Right hindlimb (tissue), 1 donor: ENCODE results near the gene LRP2.
"Not testable (repeated sequence)": the region's sequence is repeated elsewhere in the genome, so short reads cannot be mapped to it uniquely, and the experiment has no call there.

Source experiments
- DNase-seq: peaks from one replicate; pipeline ENCODE4 v3.0.0-alpha.2; 2018

The LRP2 gene

DNA sequence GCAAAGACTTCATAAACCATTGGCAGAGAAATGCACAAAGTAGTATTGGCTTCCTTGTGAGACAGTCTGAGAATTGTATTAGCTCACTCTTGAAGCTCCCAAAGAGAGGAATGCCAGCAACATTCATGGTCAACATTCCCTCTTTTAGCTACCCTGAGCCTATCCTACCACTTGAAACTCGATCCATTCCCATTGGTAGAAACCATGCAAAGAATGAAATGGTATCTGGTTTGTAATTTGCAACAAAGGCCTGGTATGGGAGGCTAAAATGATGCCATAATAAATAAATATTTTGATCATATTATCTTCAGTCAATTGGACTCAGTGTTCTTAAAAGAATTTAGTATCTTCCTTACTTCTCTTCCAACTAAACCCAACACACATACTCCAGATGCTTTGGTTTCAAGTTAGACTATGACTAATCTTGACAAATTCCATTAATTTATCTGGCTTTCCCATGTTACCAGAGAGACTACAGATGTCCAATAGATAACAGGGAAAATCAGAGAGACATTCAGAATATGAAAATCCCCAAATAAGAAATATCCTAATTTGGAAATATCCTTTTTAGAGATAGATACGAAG lies 190.1 kb downstream of the LRP2 start:
- no peak for DNase-seq

DNA sequence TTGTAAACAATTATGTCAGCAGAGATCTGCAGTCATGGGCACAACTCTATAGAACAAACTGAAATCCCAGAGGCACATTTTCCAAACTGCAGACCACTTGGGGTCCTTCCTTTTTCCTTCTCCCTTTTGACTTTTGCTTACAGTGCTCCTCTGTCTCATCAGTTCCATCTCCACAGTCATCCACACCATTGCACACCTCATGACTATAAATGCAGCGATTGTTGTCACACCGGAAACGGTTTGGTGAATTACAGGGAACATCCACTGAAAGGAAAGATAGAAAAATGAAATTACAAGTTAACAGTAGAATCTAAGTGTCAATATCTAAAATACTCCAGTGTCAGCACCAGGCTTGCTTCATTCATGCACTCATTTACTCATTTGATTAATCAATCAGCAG lies 196.5 kb downstream of the LRP2 start:
- DNase-seq: no peak

- no peak for DNase-seq
These were observed 198.0 kb downstream of the LRP2 start for GRCh38 chr2:169164311-169164710.

DNA sequence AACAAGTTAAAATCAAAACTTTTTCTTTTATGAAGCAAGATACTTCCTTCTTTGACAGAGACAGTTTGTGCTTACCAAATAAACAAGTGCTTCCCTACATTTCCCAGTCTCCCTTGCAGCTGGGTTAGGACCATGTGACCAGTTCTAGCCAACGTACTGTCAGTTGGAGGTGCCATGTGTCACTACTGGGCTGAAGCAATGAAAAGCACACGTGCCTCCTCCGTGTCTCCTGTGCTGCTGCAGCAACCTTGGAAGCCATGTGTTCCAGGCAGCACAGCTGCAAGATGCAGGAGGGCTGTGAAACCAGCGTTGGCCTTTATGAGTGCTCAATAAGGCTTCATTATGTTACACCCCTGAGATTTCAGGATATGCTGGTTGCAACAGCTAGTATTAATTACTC lies 199.7 kb downstream of the LRP2 start:
- DNase-seq: no peak

- DNase-seq: no peak
These were observed 201.3 kb downstream of the LRP2 start for GRCh38 chr2:169160926-169161481.

GRCh38 chr2:169159686-169160085 lies 202.6 kb downstream of the LRP2 start:
- no peak for DNase-seq

- no peak for DNase-seq
These were observed 203.5 kb downstream of the LRP2 start for GRCh38 chr2:169158874-169159273.

DNA sequence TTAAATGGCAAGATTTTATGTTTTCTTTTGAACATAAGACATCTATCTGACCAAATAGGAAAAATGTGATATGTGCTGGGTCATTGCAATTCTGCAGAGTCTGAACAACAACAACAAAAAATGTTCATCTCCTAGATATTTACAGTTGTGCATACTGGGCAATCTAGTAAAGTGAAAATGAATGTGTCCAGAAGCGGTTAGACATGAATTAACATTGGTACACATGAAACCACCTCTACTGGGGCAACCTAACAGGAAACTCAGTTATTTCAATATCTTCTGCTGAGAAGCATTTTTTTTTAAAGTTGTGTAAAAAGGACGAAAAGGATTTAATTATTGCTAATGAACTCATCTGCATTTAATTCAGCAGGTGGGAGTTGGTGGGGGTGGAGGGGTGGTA lies 216.1 kb downstream of the LRP2 start:
- DNase-seq: no peak

DNA sequence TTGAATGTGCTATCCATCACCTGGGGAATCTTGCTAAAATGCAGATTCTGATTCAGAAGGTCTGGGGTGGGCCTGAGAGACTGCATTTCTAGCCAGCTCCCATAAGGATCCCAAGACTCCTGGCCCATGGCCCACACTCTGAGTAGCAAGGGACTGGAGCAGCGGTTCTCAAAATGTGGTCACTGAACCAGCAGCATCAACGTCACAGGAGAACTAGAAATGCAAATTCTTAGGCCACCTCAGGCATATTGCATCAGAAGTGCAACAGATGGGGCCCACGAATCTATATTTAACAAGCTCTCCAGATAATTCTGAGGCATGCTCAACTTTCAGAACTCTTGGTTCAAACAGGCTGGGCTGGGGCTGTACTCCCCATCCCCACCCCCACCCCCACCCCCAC lies 218.3 kb downstream of the LRP2 start:
- no peak for DNase-seq

DNA sequence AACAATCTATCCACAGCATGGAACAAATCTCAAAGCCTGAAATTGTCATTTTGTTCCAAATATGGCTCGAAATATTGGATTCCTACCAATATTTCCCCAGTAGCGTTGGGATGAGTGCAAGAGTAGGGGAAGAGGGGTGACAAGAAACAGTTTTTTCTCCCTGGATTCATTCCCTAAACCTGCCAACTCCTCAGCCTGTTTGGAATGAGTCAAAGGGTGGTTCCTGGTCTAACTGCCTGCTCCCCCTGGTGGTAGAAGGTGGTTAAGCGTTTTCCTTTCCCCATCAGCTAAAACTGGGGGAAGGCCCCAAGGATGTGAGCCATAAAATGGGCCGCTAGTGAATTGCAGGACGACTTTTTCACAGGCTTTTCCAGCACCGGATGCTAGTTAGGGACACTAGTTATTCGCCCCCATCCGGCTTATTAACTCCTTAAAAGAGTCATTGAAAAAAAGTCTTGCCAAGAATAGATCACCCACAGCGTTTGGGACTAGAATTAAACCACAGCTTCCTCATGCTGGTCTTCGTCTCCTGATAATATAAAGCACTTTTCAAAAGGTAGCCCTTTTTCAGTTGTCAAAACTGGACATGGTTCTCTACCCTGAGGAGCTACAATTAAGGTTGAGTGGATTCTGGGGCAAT lies 220.5 kb downstream of the LRP2 start:
- DNase-seq: no peak

GRCh38 chr2:169139993-169140767 lies 222.2 kb downstream of the LRP2 start:
- no peak for DNase-seq

DNA sequence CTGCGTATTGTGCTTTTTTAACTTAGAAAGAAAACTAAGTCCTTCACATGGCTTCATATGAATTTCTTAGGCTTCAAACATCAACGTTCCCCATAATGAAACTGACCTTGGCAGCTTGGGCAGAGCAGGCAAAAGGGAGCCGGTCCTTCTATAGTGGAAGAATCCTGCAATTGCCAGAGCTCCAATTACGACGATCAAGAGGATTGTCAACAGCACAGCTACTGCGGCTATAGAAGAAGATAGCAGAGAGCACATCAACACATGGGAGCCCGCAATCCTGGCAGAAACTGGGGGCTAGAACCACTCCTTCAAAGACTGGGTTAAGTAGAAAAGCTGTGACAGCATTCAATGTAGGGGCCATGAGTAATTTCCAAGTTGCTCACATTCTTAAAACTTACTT lies 223.2 kb downstream of the LRP2 start:
- DNase-seq: no peak

- DNase-seq: no peak
These were observed 224.4 kb downstream of the LRP2 start for GRCh38 chr2:169137924-169138323.

DNA sequence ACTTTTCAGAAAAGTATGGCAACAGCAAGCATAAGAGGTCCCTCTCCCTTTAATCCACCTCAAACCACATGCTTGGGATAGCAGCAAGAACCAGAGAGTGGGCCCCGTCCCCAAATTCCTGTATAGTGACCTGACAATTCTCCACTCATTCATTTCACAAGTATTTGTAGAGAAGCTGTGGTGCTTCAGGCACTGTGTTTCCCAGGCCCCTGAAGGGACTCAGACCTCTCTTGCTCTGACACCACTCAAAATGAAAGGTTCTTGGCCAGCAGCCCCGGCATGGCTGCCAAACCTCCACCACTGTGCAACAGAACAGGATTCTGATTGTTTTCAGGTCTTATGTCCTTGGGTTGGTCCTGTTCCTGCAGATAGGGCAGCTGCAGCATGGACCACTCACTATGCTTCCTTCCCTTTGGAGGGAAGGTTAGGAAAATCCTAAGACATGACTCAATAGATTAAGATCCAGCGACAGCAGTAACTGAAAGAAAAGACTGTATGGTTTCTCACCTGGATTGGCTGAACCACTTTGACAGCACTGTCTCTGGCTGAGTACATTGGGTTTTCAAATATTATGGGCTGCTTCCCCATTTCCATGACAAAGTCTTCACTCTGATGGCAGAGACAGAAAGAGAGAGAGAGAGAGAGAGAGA lies 225.3 kb downstream of the LRP2 start:
- no peak for DNase-seq

DNA sequence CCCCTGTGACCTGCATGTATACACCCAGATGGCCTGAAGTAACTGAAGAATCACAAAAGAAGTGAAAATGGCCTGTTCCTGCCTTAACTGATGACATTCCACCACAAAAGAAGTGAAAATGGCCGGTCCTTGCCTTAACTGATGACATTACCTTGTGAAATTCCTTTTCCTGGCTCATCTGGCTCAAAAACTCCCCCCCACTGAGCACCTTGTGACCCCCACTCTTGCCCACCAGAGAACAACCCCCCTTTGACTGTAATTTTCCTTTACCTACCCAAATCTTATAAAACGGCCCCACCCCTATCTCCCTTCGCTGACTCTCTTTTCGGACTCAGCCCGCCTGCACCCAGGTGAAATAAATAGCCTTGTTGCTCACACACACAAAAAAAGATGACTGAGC lies 225.9 kb downstream of the LRP2 start:
- not testable (repeated sequence) for DNase-seq

- not testable (repeated sequence) for DNase-seq
These were observed 228.1 kb downstream of the LRP2 start for GRCh38 chr2:169134272-169134671.

DNA sequence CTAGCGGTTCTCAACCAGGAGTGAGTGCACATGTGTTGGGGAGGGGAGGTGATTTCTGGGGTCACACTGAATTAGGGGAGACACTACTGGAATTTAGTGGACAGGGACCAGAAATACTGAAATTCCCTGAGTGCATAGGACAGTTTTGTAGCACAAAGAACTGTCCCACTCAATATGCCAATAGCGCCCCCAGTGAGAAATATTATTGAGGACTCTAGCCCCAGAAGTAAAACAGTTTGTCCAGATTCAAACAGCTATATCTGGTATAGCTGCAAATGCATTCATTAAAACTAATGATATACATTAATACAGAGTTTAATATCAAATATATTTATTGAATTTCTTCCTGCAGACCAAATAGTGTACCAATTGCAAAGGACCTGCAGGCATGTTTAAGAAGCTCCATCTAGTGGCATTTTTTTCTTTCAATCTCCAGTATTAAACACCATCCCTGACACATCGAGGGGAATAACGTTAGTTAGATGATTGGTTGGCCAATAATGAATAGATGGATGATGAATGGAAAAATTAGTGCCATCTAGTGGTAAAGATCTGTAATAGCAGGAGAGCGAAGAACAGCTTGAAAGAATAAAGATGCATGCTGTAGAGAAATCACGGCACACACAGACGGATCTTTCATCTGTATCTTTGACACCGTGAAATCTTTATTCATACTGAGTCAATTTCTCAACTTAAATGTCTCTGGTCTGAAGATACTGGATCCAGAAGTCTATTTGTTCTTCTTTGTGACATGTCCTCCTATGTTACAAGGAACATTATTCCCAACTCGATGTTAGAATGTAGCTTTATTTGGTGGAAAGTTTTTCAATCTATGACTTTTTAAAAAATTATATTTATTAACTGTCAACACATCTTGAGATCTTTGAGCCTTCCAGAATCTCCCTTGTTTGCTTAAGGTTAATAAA lies 230.5 kb downstream of the LRP2 start:
- DNase-seq: no peak

- no peak for DNase-seq
These were observed 232.6 kb downstream of the LRP2 start for GRCh38 chr2:169129703-169130243.

- no peak for DNase-seq
These were observed 242.5 kb downstream of the LRP2 start for GRCh38 chr2:169119851-169120250.

- no peak for DNase-seq
These were observed 243.1 kb downstream of the LRP2 start for GRCh38 chr2:169119123-169119760.

- no peak for DNase-seq
These were observed 244.3 kb downstream of the LRP2 start for GRCh38 chr2:169118060-169118459.
